Prostate gland (tissue), 2 donors: Measurements from ENCODE around the gene ACOXL.

Source experiments
- POLR2A ChIP-seq: fragments of 450-650 bp; IDR thresholded peaks from one replicate; pipeline ENCODE4 v1.6.1; 2016; ENCODE audit warnings: antibody characterized with exemption, mild to moderate bottlenecking
- POLR2AphosphoS5 ChIP-seq: sonication (generic); formaldehyde crosslinking; IDR thresholded peaks from one replicate; pipeline ENCODE4 v1.6.1; 2017; ENCODE audit warnings: antibody characterized with exemption
- TF ChIP-seq, protein P1 (sequence below), 4 experiments: fragments of 200-600 bp in 2 of 4; fragments of 450-650 bp in 2 of 4; sonication (generic) in 2 of 4; IDR thresholded peaks; 1 replicate in 3 of 4; 2 replicates in 1 of 4; pipeline ENCODE4 v1.5.1; 2016 to 2019; ENCODE audit warnings: antibody characterized with exemption in 4 of 4, mild to moderate bottlenecking in 2 of 4, moderate library complexity in 2 of 4

DNA sequence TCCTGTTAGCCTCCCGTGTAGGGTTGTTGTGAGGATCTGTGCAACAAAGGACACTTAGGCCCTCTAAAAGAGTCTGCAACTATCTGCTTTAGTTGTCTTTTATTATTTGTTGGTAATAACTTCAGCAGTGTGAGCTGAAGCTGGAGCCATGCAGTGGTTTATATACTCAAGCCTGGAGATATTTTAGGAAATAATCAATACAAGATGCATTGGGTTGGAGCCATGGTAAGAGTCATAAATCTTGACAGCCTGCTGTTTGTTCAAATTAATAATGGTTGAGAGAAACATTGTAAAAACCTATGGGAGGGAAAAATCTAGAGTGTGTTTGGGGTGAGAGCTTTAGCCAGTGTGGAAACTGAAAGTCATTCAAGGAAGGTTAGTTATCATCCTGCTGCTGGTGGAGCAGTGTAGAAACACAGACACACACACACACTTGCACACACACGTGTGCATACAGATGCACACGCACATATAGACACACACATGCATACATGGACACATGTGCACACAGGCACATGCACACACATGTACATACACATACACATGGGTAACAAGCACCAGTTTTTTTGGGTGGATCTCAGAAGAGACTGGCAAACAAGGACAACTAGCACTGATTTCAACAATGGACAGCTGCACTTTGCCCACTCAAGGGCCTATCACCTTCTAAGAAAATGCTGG is 51.0 kb downstream of the ACOXL start:
- TF ChIP-seq, protein P1, sequence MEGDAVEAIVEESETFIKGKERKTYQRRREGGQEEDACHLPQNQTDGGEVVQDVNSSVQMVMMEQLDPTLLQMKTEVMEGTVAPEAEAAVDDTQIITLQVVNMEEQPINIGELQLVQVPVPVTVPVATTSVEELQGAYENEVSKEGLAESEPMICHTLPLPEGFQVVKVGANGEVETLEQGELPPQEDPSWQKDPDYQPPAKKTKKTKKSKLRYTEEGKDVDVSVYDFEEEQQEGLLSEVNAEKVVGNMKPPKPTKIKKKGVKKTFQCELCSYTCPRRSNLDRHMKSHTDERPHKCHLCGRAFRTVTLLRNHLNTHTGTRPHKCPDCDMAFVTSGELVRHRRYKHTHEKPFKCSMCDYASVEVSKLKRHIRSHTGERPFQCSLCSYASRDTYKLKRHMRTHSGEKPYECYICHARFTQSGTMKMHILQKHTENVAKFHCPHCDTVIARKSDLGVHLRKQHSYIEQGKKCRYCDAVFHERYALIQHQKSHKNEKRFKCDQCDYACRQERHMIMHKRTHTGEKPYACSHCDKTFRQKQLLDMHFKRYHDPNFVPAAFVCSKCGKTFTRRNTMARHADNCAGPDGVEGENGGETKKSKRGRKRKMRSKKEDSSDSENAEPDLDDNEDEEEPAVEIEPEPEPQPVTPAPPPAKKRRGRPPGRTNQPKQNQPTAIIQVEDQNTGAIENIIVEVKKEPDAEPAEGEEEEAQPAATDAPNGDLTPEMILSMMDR (IDR thresholded peaks at IDR 0.05): no peak
- no peak for TF ChIP-seq POLR2A
- TF ChIP-seq POLR2AphosphoS5: no peak
